Measurements from ENCODE around the gene OR4K13.

- TF ChIP-seq CTCF (IDR thresholded peaks at IDR 0.05; ENCODE audit: low read depth, low read length, missing input control) (no peak), EGR1 (IDR thresholded peaks at IDR 0.05; ENCODE audit: low read depth in 2 of 2) (no peak), NR2F2 (IDR thresholded peaks at IDR 0.05) (no peak), TAF1 (conservative IDR thresholded peaks at IDR 0.05) (no peak), YY1 (IDR thresholded peaks at IDR 0.05) (no peak), ZBTB33 (IDR thresholded peaks at IDR 0.05) (no peak), SP1 (IDR thresholded peaks at IDR 0.05) (no peak), REST (IDR thresholded peaks at IDR 0.05) (no peak), JUND (IDR thresholded peaks at IDR 0.05) (no peak), HNF4A (conservative IDR thresholded peaks at IDR 0.05) (no peak), RAD21 (IDR thresholded peaks at IDR 0.05) (no peak), GABPA (IDR thresholded peaks at IDR 0.05 in 1 of 2, conservative IDR thresholded peaks at IDR 0.05 in 1 of 2) (no peak)
- TF ChIP-seq, protein P1, sequence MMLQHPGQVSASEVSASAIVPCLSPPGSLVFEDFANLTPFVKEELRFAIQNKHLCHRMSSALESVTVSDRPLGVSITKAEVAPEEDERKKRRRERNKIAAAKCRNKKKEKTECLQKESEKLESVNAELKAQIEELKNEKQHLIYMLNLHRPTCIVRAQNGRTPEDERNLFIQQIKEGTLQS (IDR thresholded peaks at IDR 0.05), result no peak
- TF ChIP-seq, protein P2, sequence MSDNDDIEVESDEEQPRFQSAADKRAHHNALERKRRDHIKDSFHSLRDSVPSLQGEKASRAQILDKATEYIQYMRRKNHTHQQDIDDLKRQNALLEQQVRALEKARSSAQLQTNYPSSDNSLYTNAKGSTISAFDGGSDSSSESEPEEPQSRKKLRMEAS (IDR thresholded peaks at IDR 0.05), result no peak
Measured at GRCh38 chr14:20001863-20002262, 34.0 kb downstream of the OR4K13 start, which contains the start of gene OR4Q2.
